ENCODE measurements around the gene CATSPERD.

CATSPERD gene

DNA sequence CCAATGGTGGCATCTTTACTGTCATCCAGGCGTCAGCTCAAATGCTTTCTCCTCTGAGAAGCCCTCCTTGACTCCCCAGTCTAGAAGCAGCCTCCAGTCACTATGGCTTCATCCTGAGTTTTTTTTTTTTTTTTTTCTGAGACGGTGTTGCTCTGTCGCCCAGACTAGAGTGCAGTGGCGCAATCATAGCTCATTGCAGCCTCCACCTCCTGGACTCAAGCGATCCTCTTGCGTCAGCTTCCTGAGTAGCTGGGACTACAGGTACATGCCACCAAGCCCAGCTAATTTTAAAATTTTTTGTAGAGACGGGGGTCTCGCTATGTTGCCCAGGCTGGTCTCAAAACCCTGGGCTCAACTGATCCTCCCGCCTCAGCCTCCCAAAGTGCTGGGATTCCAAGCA lies 88.6 kb downstream of the CATSPERD start:
- no peak for DNase-seq

DNA sequence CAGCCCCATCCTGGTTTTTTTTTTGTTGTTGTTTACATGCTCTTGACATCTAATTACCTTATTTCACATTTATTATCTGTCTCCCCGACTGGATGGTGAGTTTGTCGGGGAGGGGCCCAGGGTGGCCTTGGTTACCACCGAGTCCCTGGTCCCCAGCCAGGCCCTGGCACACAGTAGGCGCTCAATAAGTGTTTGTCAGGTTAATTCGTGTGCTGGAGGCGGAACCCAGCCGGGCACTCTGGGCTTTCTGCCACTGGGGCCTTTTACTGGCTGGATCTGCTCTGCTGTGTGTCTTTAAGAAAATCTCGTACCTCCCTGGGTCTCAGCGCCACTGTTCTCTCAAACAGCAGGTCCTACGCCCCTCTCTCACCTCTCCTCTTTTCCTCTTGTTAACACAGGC lies 89.0 kb downstream of the CATSPERD start:
- DNase-seq = no peak

DNA sequence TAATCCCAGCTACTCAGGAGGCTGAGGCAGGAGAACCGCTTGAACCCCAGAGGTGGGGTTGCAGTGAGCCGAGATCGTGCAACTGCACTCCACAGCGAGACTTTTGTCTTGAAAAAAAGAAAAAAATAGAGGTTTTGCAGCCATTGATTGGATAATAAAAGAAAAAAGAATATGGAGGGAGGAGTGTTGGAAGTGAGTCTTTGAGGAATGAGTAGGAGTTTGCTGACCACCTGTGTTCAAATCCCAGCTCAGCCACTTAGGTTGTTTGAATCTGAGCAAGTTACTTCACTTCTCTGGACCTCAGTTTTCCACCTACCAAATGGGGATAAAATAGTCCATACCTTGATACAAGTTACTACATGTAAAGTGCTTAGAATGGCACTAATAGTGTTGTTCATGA lies 90.7 kb downstream of the CATSPERD start:
- DNase-seq = no peak

DNA sequence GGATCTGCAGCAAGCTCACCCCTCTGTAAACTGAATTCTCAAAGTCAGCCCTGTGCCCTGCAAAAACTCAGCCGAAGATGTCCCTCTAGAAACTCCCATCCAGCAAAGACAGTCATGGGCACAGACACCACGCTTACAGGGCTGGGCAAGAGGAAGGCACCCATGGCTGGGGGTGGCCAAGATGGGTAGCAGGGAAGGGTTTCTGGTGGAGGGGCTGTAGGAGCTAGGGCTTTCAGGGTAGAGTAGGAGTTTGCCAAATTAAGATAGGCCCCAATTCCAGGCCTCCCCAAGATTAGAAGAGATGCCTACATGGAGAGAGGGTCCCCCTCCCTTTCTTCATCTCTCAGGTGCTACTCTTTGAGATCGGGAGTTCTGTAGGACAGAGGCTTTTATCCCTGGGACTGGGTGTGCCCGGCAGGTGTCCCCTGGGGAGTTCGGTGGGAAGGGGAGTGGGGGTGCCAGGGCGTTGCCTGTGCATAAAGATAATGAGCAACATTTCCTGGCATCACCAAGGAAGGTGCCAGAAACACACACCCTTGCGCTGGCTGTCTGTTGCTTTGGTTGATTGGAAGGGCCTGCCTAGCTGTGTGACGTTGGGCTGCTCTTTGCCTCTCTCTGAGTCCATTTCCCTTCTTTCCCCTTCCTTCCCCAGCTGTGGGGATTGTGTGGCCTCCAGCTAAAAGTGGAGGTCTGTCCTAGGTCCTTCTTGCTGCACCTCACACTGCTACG lies 93.8 kb downstream of the CATSPERD start:
- no peak for DNase-seq

DNA sequence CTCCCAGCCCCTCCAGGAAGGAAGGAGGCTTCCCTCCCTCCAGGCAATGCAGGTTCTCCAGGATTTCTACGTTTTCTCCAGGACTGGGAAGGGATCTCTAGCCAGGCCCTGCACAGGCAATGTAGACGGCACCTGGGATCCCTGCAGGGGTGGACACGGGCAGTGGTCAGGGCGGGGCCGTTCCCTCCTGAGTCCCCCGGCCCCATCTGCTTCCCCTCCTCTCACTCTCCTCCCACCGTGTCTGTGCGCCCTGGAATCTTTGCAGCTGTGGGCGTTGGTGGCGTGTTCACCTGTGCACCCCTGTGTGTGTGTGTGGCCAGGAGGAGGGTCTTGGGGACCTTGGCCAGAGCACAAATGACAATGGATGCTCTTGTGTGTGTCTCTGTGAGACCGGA lies 94.4 kb downstream of the CATSPERD start:
- DNase-seq = no peak

DNA sequence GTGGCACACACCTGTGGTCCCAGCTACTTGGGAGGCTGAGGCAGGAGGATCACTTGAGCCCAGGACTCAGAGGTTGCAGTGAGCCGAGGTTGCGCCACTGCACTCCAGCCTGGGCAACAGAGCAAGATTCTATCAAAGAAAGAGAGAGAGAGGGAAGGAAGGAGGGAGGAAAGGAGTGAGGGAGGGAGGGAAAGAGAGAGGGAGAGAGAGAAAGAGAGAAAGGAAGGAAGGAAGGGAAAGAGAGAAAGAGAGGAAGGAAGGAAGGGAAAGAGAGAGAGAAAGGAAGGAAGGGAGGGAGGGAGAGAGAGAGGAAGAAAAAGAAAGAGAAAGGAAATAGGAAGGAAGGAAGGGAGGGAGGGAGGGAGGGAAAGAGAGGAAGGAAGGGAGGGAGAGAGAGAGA lies 96.8 kb downstream of the CATSPERD start:
- no peak for DNase-seq

DNA sequence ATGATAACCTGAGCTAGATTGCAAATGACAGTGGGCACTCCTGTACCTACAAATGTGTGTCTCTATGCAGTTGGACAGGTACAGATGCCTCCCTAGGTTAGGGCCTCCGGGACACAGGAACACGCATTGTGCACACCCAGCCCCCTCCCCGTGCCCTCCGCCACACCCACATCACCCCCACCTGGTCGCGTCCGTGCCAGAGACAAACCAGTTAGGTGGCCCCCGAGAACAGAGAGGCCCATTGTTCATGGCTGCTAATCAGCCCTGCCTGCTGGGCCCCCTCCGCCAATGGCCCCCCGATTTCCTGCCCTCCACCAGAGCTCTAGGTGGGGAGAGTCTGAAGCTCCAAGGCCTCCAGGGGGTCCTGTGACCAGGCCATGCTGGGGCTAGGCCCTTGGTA lies 98.2 kb downstream of the CATSPERD start:
- DNase-seq = no peak

DNA sequence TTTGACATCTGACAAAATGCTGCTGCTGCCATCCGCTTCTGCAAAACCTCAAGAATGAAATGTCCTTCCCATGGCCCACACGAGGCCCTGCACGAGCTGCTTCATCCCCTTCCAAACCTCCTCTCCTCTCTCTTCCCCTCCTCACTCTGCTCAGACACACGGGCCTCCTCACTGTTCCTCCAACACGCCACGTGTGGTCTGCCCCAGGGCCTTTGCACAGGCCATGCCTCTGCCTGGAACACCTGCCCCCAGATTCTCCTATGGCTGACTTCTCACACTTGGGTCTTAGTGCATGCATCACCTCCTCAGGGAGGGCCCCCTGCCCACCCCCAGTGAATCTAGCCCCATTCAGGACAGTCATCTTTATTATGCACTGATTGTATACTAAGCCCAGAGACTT lies 100.3 kb downstream of the CATSPERD start:
- no peak for DNase-seq

DNA sequence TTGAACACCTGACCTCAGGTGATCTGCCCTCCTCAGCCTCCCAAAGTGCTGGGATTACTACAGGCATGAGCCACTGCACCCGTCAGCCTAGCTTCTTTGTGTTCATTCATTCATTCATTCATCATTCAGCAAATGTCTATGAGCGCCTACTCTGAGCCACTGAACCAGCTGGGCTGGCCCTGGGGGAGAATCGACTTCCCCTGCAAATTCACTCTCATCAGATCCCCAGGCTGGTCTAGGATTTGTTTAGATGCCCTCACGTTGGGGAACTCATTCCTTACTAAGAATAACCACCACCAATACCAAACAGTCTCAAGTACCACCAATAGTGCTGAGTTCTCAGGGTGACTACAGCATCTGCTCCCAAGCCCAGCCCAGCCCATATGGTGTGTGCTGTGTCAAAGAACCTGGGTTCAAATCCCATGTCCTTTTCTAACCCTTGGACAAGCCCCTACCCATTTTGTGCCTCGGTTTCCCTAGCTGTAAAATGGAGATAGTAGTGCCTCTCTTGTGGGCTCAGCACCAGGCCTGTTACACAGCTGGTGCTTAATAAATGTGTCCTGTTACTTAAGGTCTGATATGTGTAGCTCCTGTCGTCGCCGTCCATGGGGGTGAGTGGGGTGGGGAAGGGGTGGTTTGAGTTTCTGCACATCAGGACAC lies 101.2 kb downstream of the CATSPERD start:
- no peak for DNase-seq

DNA sequence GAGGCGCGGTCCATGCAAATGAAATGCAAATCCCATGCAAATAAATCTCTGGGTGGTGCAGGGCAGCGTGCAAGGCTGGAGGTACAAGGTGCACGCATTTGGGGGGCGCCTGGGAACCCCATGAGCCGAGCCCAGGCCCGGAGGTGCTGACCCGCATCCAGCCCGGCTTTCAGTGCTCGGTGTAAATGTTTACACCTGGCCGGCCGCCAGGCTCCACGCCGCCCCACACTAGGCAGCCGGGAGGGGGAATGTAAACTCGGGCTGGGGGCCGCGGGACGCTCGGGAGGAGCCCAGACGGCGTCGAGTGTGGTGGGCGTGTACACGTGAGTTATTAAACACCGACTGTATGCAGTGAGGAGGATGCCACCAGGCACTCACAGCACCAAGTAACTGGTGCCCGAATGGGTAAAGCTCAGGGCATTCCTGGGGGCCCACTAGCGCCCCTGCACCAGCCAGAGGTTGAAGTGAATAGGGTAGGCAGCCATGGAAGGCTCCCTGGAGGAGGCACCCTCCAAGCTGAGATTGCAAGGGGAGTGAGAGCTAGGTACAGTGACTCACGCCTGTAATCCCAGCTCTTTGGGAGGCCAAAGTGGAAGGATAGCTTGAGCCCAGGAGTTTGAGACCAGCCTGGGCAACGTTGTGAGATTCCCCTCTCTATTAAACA lies 101.9 kb downstream of the CATSPERD start:
- no peak for DNase-seq

DNA sequence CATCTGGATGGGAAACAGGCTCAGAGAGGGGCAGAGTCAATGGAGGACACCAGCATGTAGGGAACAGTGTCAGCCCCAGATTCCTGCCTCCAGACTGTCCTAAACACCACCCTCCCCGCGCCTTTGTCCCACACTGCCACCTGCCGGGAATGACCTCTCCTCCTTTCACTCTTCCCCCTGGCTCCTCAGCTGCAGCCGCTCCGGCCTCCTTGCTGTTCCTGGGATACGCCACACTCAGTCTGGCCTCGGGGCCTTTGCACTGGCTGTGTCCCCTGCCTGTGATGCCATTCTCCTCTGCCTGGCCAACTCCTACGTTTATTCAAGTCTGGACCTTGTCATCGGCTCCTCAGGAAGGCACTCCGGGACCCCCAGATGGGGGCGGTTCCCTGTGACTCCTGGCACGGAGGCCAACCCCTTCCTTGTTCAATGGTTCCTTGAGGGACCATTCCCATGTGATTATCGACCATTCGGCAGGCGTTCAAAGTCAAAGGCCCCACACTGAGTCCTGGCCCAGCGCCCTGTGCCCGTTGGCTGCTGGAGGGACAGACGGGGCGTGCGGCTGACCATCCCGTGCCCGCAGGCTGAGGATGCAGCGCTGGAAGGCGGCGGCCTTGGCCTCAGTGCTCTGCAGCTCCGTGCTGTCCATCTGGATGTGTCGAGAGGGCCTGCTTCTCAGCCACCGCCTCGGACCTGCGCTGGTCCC lies 103.3 kb downstream of the CATSPERD start:
- no peak for DNase-seq

DNA sequence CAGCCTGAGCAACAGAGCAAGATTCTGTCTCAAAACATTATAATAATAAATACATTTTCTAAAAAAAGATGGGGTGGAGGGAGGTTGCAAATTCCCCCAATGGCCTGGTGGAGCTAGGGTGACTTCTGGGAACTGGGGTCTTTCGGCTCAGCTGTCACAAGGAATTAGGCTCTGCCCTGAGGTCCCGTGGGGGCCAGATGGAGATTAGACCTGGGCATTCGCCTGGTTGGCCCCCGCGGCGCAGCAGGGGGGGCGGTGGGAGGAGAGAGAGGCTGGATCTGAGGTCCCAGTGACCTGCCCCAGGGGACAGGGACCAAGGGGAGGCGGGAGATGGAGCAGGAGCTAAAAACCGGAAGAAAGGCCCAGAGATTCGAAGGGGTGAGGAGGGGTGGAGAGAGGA lies 104.3 kb downstream of the CATSPERD start:
- DNase-seq = no peak

DNA sequence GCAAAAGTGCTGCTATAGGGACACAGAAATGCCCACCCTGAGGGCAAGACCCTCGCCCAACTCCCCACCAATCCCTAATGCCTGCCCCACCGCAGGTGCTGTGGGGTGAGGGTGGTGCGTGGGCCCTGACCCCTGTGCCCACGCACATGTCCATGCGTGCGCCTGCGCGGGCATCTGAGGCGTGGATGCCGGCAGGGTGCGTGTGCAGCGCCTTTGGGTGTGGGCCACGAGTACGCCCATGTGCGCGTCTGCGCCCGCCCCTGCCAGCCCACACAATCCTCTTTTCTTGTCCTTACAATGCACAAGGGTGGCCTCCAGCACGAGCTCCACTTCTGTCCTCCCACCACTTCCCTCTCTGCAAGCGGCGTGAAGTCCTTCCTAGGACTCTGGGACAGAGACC lies 104.7 kb downstream of the CATSPERD start:
- no peak for DNase-seq

DNA sequence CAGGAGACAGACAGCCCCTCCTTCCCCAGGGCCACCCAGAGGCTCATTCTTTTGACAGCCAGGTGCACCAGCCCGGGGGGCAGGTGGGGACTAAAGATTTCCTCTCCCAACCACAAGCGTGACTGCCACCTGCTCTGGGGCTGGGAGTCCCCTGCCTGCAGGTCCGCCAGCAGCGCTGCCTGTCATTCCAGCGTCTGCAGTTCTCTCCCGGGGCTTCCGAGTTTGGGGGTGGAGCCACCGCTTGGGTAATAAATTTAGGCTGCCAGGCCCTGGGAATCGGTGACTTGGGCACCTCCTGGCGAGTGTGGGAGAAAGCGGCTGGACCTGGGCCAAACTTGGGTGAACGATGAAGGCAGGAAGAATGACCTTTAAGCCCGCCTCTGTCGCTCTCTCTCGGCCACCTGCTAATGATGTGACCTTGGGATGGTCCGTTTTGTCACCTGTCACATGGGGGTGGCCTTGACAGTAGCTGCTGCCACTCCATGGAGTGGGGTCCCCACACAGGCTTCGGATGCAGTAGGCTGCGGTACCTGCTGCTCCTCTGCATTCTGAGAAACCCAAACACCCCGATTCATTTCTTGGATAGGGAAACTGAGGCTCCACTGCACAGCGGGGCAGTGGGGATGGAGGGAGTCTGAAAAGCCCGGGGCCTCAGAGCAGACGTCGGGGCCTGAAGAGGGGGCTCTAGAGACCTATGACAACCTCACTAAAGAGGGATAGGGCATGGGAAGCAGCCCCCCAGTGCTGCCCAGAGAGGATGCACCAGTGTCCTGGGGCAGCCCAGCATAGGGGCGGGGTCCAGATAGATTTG lies 106.3 kb downstream of the CATSPERD start:
- peak in 5 of 6 experiments; percentile 10 to 37 (median 17) for DNase-seq

DNA sequence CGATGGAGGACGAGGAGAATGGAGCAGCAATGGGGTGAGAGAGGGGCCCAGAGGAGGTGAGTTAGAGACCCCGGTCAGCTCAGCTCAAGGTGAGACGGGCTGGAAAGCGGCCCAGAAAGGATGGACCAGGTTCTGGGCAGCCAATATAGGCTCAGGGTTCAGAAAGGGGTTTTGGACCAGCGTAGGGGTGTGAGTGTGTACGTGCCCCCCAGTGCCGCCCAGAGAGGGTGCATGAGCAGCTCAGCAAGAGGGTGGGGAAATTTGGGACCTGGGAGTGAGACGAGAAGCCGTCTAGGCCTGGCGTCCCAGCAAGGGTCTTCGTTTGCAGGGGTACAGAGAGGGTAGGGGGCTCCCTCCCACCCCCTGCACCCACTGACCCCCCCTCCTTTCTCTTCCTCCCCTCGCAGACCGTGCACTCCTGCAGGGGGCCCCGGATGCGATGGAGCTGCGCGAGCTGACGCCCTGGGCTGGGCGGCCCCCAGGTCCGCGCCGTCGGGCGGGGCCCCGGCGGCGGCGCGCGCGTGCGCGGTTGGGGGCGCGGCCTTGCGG lies 107.0 kb downstream of the CATSPERD start:
- DNase-seq = no peak

DNA sequence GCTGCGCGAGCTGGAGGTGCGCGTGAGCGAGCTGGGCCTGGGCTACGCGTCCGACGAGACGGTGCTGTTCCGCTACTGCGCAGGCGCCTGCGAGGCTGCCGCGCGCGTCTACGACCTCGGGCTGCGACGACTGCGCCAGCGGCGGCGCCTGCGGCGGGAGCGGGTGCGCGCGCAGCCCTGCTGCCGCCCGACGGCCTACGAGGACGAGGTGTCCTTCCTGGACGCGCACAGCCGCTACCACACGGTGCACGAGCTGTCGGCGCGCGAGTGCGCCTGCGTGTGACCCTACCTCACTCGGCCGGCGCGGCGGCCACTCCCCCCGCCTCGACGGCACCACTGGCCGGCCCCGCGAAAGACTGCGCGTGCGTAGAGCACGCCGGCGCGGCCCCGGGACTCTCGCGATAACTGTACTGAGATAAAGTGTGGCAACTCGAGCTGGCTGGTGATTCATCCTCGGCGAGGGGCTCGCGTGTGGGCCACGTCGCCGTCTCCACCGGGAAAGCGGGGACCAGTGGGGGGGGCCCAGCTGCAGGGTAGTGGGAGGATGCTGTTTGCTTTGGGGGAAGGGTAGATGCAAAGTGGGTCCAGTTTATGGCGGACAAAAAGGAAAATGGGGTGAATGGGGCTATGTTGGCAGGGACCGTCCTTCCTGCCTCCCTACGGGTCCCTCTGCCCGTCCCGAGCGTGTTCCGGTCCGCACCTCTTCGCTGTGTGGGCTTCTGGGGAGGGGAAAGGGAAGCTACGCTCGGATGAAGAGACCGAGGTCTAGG lies 107.6 kb downstream of the CATSPERD start:
- DNase-seq = peak; percentile 87 to 96 (median 92)

Measured in stimulated activated naive CD4-positive, alpha-beta T cell (primary cell).